ENCODE results near the gene C5.

- TF ChIP-seq CTCF (conservative IDR thresholded peaks at IDR 0.05 in 1 of 2, IDR thresholded peaks at IDR 0.05 in 1 of 2; ENCODE audit: extremely low read depth in 1 of 2, insufficient read depth in 1 of 2, low read depth in 1 of 2, low read length in 2 of 2) (no peak), EZH2 (IDR thresholded peaks at IDR 0.05; ENCODE audit: borderline replicate concordance, low read length) (no peak)
Measured at GRCh38 chr9:120925535-120926396, 124.3 kb downstream of the C5 start.
